MM.1S (cell line): ENCODE data around the gene GASK1A.

Experiments used
- DNase-seq: peaks from one replicate; pipeline ENCODE4 v3.0.0-alpha.2; 2015
- H2AFZ ChIP-seq: fragments of 300-600 bp; sonication (generic); 2 replicates; pipeline ENCODE4 v1.6.0; 2016; ENCODE audit warnings: antibody characterized with exemption, low read length
- H3F3A ChIP-seq: fragments of 300-600 bp; sonication (generic); 2 replicates; pipeline ENCODE4 v1.6.1; 2016; ENCODE audit warnings: mild to moderate bottlenecking, antibody characterized with exemption, low read length, moderate library complexity, mixed read lengths; ENCODE audit not compliant: insufficient read depth
- H3K27ac ChIP-seq: fragments of 300-600 bp; sonication (generic); 2 replicates; pipeline ENCODE4 v1.5.1; 2016; ENCODE audit warnings: mild to moderate bottlenecking, low read length
- H3K27me3 ChIP-seq: fragments of 300-600 bp; sonication (generic); replicated peaks from 2 replicates; pipeline ENCODE4 v1.6.0; 2016; ENCODE audit warnings: low read length; ENCODE audit not compliant: insufficient read depth
- H3K36me3 ChIP-seq: fragments of 300-600 bp; sonication (generic); replicated peaks from 2 replicates; pipeline ENCODE4 v1.6.1; 2016; ENCODE audit warnings: mild to moderate bottlenecking, low read length, mixed read lengths; ENCODE audit not compliant: insufficient read depth
- H3K4me1 ChIP-seq: fragments of 300-600 bp; sonication (generic); 2 replicates; pipeline ENCODE4 v1.6.1; 2016; ENCODE audit warnings: low read length, mixed read lengths
- H3K4me2 ChIP-seq: fragments of 300-600 bp; sonication (generic); 2 replicates; pipeline ENCODE4 v1.6.0; 2016; ENCODE audit warnings: low read depth, low read length
- H3K4me3 ChIP-seq: fragments of 300-600 bp; sonication (generic); 2 replicates; pipeline ENCODE4 v1.5.1; 2016; ENCODE audit warnings: low read length, mixed read lengths
- H3K79me2 ChIP-seq: fragments of 300-600 bp; sonication (generic); 2 replicates; pipeline ENCODE4 v1.6.1; 2016; ENCODE audit warnings: mixed run types, low read length, mixed read lengths
- H3K9ac ChIP-seq: fragments of 300-600 bp; sonication (generic); 2 replicates; pipeline ENCODE4 v1.6.1; 2016; ENCODE audit warnings: low read length, mixed read lengths
- H3K9me2 ChIP-seq: fragments of 300-600 bp; sonication (generic); replicated peaks from 2 replicates; pipeline ENCODE4 v1.6.1; 2016; ENCODE audit warnings: mild to moderate bottlenecking, low read length, mixed read lengths; ENCODE audit not compliant: insufficient read depth
- H3K9me3 ChIP-seq: fragments of 300-600 bp; sonication (generic); replicated peaks from 2 replicates; pipeline ENCODE4 v1.6.1; 2016; ENCODE audit warnings: mild to moderate bottlenecking, low read length, mixed read lengths; ENCODE audit not compliant: insufficient read depth
- H4K20me1 ChIP-seq: fragments of 300-600 bp; sonication (generic); 2 replicates; pipeline ENCODE4 v1.6.1; 2016; ENCODE audit warnings: mild to moderate bottlenecking, low read length, moderate library complexity, mixed read lengths; ENCODE audit not compliant: insufficient read depth
- CTCF ChIP-seq: fragments of 300-600 bp; sonication (generic); IDR thresholded peaks from 2 replicates; pipeline ENCODE4 v1.5.1; 2016; ENCODE audit warnings: antibody characterized with exemption, low read length, mixed read lengths
- EZH2 ChIP-seq: fragments of 300-600 bp; sonication (generic); optimal IDR thresholded peaks from 2 replicates; pipeline ENCODE3; 2017; ENCODE audit warnings: low read depth, mild to moderate bottlenecking, antibody characterized with exemption, low read length, mixed read lengths
- EZH2phosphoT487 ChIP-seq: fragments of 300-600 bp; sonication (generic); IDR thresholded peaks from 2 replicates; pipeline ENCODE4 v1.6.1; 2018; ENCODE audit warnings: antibody characterized with exemption, low read length

Gene GASK1A

GRCh38 chr3:42991341-42992315 lies 12.5 kb downstream of the GASK1A start:
- Histone ChIP-seq H3F3A (no peaks in the 10 kb centered on the region), H4K20me1 (no peaks in the 10 kb centered on the region), H3K4me3 (no peak overlapping the region), H3K4me2 (no peak overlapping the region), H3K27me3 (no peaks in the 10 kb centered on the region), H3K36me3 (no peaks in the 10 kb centered on the region), H3K9me3 (no peaks in the 10 kb centered on the region), H3K4me1 (no peaks in the 10 kb centered on the region), H2AFZ (no peak overlapping the region), H3K27ac (no peak overlapping the region), H3K79me2 (no peaks in the 10 kb centered on the region), H3K9me2 (no peaks in the 10 kb centered on the region), H3K9ac (no peak overlapping the region)
- no peak for DNase-seq
- TF ChIP-seq CTCF (no peak), EZH2 (no peak), EZH2phosphoT487 (no peak)

DNA sequence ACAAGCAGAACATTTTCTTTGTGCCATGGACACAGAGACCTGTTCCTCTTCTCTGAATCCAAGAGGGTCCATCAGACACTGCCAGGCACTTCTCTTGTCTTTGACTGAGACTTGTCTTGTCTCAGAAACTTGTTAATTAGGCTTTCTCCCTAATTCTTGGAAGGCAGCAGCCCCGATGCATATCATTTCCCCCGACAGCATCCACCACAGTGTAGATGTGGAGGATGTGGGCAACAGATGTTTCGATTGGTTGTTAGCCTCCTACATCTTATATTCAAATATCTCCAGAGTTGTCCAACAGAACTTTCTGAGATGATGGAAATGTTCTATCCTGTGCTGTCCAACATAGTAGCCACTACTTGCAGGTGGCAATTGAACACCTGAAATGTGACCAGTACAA lies 15.5 kb downstream of the GASK1A start:
- no peaks in the 10 kb centered on the region for H3K9me3 ChIP-seq
- no peaks in the 10 kb centered on the region for H3F3A ChIP-seq
- H3K27me3 ChIP-seq: no peaks in the 10 kb centered on the region
- H2AFZ ChIP-seq: no peak overlapping the region
- H3K79me2 ChIP-seq: no peaks in the 10 kb centered on the region
- no peaks in the 10 kb centered on the region for H3K9me2 ChIP-seq
- no peaks in the 10 kb centered on the region for H3K36me3 ChIP-seq
- TF ChIP-seq EZH2phosphoT487: no peak
- no peak for TF ChIP-seq EZH2
- no peak for TF ChIP-seq CTCF
- H3K4me3 ChIP-seq: no peak overlapping the region
- H3K4me2 ChIP-seq: no peak overlapping the region
- H3K9ac ChIP-seq: no peak overlapping the region
- no peaks in the 10 kb centered on the region for H4K20me1 ChIP-seq
- DNase-seq: no peak
- H3K4me1 ChIP-seq: no peaks in the 10 kb centered on the region
- H3K27ac ChIP-seq: no peak overlapping the region

- Histone ChIP-seq H3K79me2 (no peaks in the 10 kb centered on the region), H2AFZ (no peak overlapping the region), H3K4me2 (no peak overlapping the region), H3K9ac (no peak overlapping the region), H4K20me1 (no peaks in the 10 kb centered on the region), H3F3A (no peaks in the 10 kb centered on the region), H3K9me2 (no peaks in the 10 kb centered on the region), H3K4me3 (no peak overlapping the region), H3K27ac (no peak overlapping the region), H3K4me1 (no peaks in the 10 kb centered on the region), H3K27me3 (no peaks in the 10 kb centered on the region), H3K9me3 (no peaks in the 10 kb centered on the region), H3K36me3 (no peaks in the 10 kb centered on the region)
- DNase-seq: no peak
- no peak for TF ChIP-seq EZH2phosphoT487
- TF ChIP-seq EZH2: no peak
- no peak for TF ChIP-seq CTCF
Measured at GRCh38 chr3:42996021-42996420, 16.9 kb downstream of the GASK1A start.
